ENCODE results near the gene RTRAF. TPM values are rescaled to one million over a fixed set of nuclear protein-coding genes. Genes with fewer than 3 reads are reported as not detected.

RTRAF gene
- total and polyA plus RNA-seq, 5 donors from 2014 or later: 134 to 241 (median 224) TPM

DNA sequence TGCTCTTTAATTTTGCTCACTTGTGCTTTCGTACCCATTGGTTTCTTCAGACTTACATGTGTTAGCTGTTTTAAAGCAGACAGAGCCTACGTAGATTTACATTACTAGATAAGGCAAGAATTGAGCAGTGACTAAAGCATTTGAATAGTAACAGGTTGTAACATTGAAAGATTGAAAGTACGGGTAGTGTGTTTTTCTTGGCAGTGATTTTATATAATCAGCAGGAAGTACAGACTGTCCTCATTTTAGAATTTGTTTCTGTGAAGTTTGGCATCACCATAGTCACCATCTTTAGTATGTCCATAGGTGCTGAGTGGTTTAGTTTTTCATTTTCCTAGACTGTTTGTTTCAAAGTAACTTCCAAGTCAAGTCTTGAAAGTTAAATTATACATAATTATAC, 14.0 kb downstream of the RTRAF start:
- Histone ChIP-seq H3K4me3 (ENCODE audit: low read depth, low read length) (no peak overlapping the region), H3K27ac (ENCODE audit: insufficient read depth, low read length, poor library complexity, severe bottlenecking) (no peak overlapping the region), H3K4me1 (ENCODE audit: control insufficient read depth, insufficient read depth, low read length, poor library complexity, severe bottlenecking) (no peaks in the 10 kb centered on the region), H3K27me3 (ENCODE audit: control insufficient read depth, insufficient read depth, low read length) (no peaks in the 10 kb centered on the region), H3K36me3 (ENCODE audit: control insufficient read depth, insufficient read depth, low read length) (peaks cover 97% of the 10 kb centered on the region), H3K9me3 (ENCODE audit: control insufficient read depth in 2 of 2, low read length in 2 of 2) (no peaks in the 10 kb centered on the region)
- Mint-ChIP-seq H3K36me3 (peaks cover 52% of the 10 kb centered on the region), H3K27ac (peak overlapping the region in 2 of 3 donors; percentile 5 to 21), H3K4me3 (no peak overlapping the region), H3K4me1 (peaks cover 5 to 14% (median 7%) of the 10 kb centered on the region in 4 donors), H3K27me3 (no peaks in the 10 kb centered on the region), H3K9me3 (no peaks in the 10 kb centered on the region)
- no peak for ATAC-seq (ENCODE audit: low read depth in 2 of 2)
- DNase-seq: no peak

GRCh38 chr14:52005625-52006024, 16.3 kb downstream of the RTRAF start:
- ATAC-seq (ENCODE audit: low read depth in 2 of 2): no peak
- Mint-ChIP-seq H3K4me3 (no peak overlapping the region), H3K9me3 (no peaks in the 10 kb centered on the region)

DNA sequence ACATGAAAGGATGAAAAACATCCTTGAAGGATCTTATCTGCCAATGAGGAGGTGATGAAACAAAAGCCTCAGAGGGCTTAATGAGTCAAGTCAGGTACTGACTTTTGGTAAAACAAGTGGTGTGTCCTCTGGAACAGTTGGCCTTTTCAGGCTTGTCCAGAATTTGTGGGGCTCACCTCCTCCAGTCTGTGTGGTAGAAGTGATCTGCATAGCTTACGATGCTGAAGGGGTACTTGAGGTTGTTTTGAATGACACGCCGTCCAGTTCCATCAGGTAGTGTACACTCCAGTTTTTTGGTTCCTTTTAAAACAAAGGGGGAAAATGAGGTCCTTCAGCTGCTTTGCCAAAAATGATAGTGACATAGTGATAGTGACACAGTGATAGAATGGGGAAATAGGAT, 17.0 kb downstream of the RTRAF start:
- peak overlapping the region in 2 of 3 donors; percentile 46 to 76 for H3K27ac Mint-ChIP-seq
- no peak for ATAC-seq (ENCODE audit: low read depth in 2 of 2)

More at GRCh38 chr14:52005625-52006024, 16.3 kb downstream of the RTRAF start:
- peak overlapping the region in 1 of 3 donors; percentile 25 for H3K27ac Mint-ChIP-seq
- H3K36me3 Mint-ChIP-seq: peaks cover 51% of the 10 kb centered on the region
- Histone ChIP-seq H3K9me3 (ENCODE audit: control insufficient read depth in 2 of 2, low read length in 2 of 2) (no peaks in the 10 kb centered on the region), H3K36me3 (ENCODE audit: control insufficient read depth, insufficient read depth, low read length) (peaks cover 95% of the 10 kb centered on the region), H3K4me3 (ENCODE audit: low read depth, low read length) (no peak overlapping the region), H3K27me3 (ENCODE audit: control insufficient read depth, insufficient read depth, low read length) (no peaks in the 10 kb centered on the region), H3K4me1 (ENCODE audit: control insufficient read depth, insufficient read depth, low read length, poor library complexity, severe bottlenecking) (no peaks in the 10 kb centered on the region), H3K27ac (ENCODE audit: insufficient read depth, low read length, poor library complexity, severe bottlenecking) (no peak overlapping the region)
- DNase-seq: no peak
- H3K27me3 Mint-ChIP-seq: no peaks in the 10 kb centered on the region
- H3K4me1 Mint-ChIP-seq: peaks cover 0 to 8% (median 6%) of the 10 kb centered on the region in 4 donors

DNA sequence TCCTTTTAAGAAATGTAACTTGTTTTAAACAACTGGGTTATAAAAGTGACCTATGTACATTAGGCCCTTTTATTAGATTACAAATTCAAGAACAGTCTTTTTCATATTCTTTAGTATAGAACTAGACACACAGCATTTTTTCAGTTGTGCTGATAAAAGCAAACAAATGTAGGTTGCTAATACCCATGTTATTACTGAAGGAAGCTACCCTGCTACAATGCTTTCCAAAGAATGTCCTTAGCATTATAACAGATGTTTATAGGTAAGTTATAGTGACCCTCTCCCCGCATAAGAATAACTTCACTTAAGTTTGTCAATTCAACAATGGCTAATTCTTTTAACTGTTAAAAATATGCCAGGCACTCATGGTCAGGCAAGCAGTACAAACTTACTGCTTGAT, 17.9 kb downstream of the RTRAF start:
- no peaks in the 10 kb centered on the region for H3K9me3 ChIP-seq (ENCODE audit: control insufficient read depth in 2 of 2, low read length in 2 of 2)
- Mint-ChIP-seq H3K27ac (peak overlapping the region in 1 of 3 donors; percentile 64), H3K36me3 (peaks cover 57% of the 10 kb centered on the region), H3K4me1 (peaks cover 0 to 8% (median 7%) of the 10 kb centered on the region in 4 donors), H3K27me3 (no peaks in the 10 kb centered on the region), H3K9me3 (no peaks in the 10 kb centered on the region), H3K4me3 (no peak overlapping the region)
- no peaks in the 10 kb centered on the region for H3K27me3 ChIP-seq (ENCODE audit: control insufficient read depth, insufficient read depth, low read length)
- no peak overlapping the region for H3K4me3 ChIP-seq (ENCODE audit: low read depth, low read length)
- H3K27ac ChIP-seq (ENCODE audit: insufficient read depth, low read length, poor library complexity, severe bottlenecking): no peak overlapping the region
- no peaks in the 10 kb centered on the region for H3K4me1 ChIP-seq (ENCODE audit: control insufficient read depth, insufficient read depth, low read length, poor library complexity, severe bottlenecking)
- H3K36me3 ChIP-seq (ENCODE audit: control insufficient read depth, insufficient read depth, low read length): peaks cover 91% of the 10 kb centered on the region
- DNase-seq: no peak
- ATAC-seq (ENCODE audit: low read depth in 2 of 2): no peak

More for the DNA sequence above, 17.0 kb downstream of the RTRAF start:
- H3K27ac ChIP-seq (ENCODE audit: insufficient read depth, low read length, poor library complexity, severe bottlenecking): no peak overlapping the region
- no peak overlapping the region for H3K4me3 ChIP-seq (ENCODE audit: low read depth, low read length)
- H3K36me3 ChIP-seq (ENCODE audit: control insufficient read depth, insufficient read depth, low read length): peaks cover 95% of the 10 kb centered on the region
- Mint-ChIP-seq H3K4me1 (peaks cover 0 to 8% (median 6%) of the 10 kb centered on the region in 4 donors), H3K9me3 (no peaks in the 10 kb centered on the region), H3K27me3 (no peaks in the 10 kb centered on the region), H3K4me3 (no peak overlapping the region), H3K36me3 (peaks cover 56% of the 10 kb centered on the region)
- no peaks in the 10 kb centered on the region for H3K9me3 ChIP-seq (ENCODE audit: control insufficient read depth in 2 of 2, low read length in 2 of 2)
- no peak for DNase-seq
- no peaks in the 10 kb centered on the region for H3K27me3 ChIP-seq (ENCODE audit: control insufficient read depth, insufficient read depth, low read length)
- H3K4me1 ChIP-seq (ENCODE audit: control insufficient read depth, insufficient read depth, low read length, poor library complexity, severe bottlenecking): no peaks in the 10 kb centered on the region

DNA sequence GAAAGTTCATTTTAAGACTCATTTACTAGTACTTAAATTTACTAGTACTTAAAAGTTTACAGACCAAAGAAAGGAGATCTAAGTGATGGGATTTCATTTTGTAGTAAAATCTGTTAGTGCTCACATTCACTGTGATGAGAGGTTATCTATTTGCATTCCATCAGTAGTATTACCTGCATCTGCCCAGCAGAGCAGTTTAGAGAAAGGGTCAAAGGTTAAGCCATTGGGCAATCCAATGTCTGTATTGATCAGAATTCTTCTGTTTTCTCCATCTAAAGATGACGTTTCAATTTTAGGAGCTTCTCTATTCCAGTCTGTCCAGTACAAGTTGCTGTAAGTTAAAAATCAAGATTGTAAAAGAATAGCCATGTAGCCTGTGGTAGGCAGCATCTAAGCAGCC, 18.3 kb downstream of the RTRAF start:
- H3K9me3 Mint-ChIP-seq: no peaks in the 10 kb centered on the region
- H3K36me3 ChIP-seq (ENCODE audit: control insufficient read depth, insufficient read depth, low read length): peaks cover 87% of the 10 kb centered on the region
- no peaks in the 10 kb centered on the region for H3K9me3 ChIP-seq (ENCODE audit: control insufficient read depth in 2 of 2, low read length in 2 of 2)
- H3K27me3 ChIP-seq (ENCODE audit: control insufficient read depth, insufficient read depth, low read length): no peaks in the 10 kb centered on the region
- H3K4me1 Mint-ChIP-seq: peaks cover 0 to 7% (median 6%) of the 10 kb centered on the region in 4 donors
- H3K27ac Mint-ChIP-seq: peak overlapping the region in 1 of 3 donors; percentile 64
- ATAC-seq (ENCODE audit: low read depth in 2 of 2): no peak
- no peak overlapping the region for H3K4me3 Mint-ChIP-seq
- DNase-seq: no peak
- H3K27ac ChIP-seq (ENCODE audit: insufficient read depth, low read length, poor library complexity, severe bottlenecking): no peak overlapping the region
- peaks cover 53% of the 10 kb centered on the region for H3K36me3 Mint-ChIP-seq
- no peak overlapping the region for H3K4me3 ChIP-seq (ENCODE audit: low read depth, low read length)
- no peaks in the 10 kb centered on the region for H3K27me3 Mint-ChIP-seq
- no peaks in the 10 kb centered on the region for H3K4me1 ChIP-seq (ENCODE audit: control insufficient read depth, insufficient read depth, low read length, poor library complexity, severe bottlenecking)

- Histone ChIP-seq H3K36me3 (ENCODE audit: control insufficient read depth, insufficient read depth, low read length) (peaks cover 82% of the 10 kb centered on the region), H3K27me3 (ENCODE audit: control insufficient read depth, insufficient read depth, low read length) (no peaks in the 10 kb centered on the region), H3K4me3 (ENCODE audit: low read depth, low read length) (no peak overlapping the region), H3K27ac (ENCODE audit: insufficient read depth, low read length, poor library complexity, severe bottlenecking) (no peak overlapping the region), H3K4me1 (ENCODE audit: control insufficient read depth, insufficient read depth, low read length, poor library complexity, severe bottlenecking) (no peaks in the 10 kb centered on the region), H3K9me3 (ENCODE audit: control insufficient read depth in 2 of 2, low read length in 2 of 2) (no peaks in the 10 kb centered on the region)
- Mint-ChIP-seq H3K36me3 (peaks cover 52% of the 10 kb centered on the region), H3K9me3 (no peaks in the 10 kb centered on the region), H3K4me1 (peaks cover 0 to 7% (median 6%) of the 10 kb centered on the region in 4 donors), H3K27me3 (no peaks in the 10 kb centered on the region), H3K4me3 (no peak overlapping the region), H3K27ac (peak overlapping the region in 1 of 3 donors; percentile 79)
- no peak for DNase-seq
- no peak for ATAC-seq (ENCODE audit: low read depth in 2 of 2)
Observed at GRCh38 chr14:52008136-52008535, 18.8 kb downstream of the RTRAF start.

- H3K27me3 Mint-ChIP-seq: peaks cover 9% of the 10 kb centered on the region
- Histone ChIP-seq H3K27me3 (ENCODE audit: control insufficient read depth, insufficient read depth, low read length) (no peaks in the 10 kb centered on the region), H3K4me1 (ENCODE audit: control insufficient read depth, insufficient read depth, low read length, poor library complexity, severe bottlenecking) (no peaks in the 10 kb centered on the region), H3K36me3 (ENCODE audit: control insufficient read depth, insufficient read depth, low read length) (peaks cover 61% of the 10 kb centered on the region), H3K9me3 (ENCODE audit: control insufficient read depth in 2 of 2, low read length in 2 of 2) (no peaks in the 10 kb centered on the region), H3K4me3 (ENCODE audit: low read depth, low read length) (no peak overlapping the region), H3K27ac (ENCODE audit: insufficient read depth, low read length, poor library complexity, severe bottlenecking) (no peak overlapping the region)
- no peak overlapping the region for H3K27ac Mint-ChIP-seq
- ATAC-seq (ENCODE audit: low read depth in 2 of 2) (no peak), DNase-seq (no peak)
- H3K4me3 Mint-ChIP-seq: no peak overlapping the region
- H3K9me3 Mint-ChIP-seq: no peaks in the 10 kb centered on the region
- peaks cover 47% of the 10 kb centered on the region for H3K36me3 Mint-ChIP-seq
- peaks cover 0 to 7% (median 5%) of the 10 kb centered on the region in 4 donors for H3K4me1 Mint-ChIP-seq
Observed at GRCh38 chr14:52010173-52010693, 20.9 kb downstream of the RTRAF start.

- Histone ChIP-seq H3K4me1 (ENCODE audit: control insufficient read depth, insufficient read depth, low read length, poor library complexity, severe bottlenecking) (no peaks in the 10 kb centered on the region), H3K27me3 (ENCODE audit: control insufficient read depth, insufficient read depth, low read length) (no peaks in the 10 kb centered on the region), H3K27ac (ENCODE audit: insufficient read depth, low read length, poor library complexity, severe bottlenecking) (no peak overlapping the region), H3K9me3 (ENCODE audit: control insufficient read depth in 2 of 2, low read length in 2 of 2) (no peaks in the 10 kb centered on the region), H3K36me3 (ENCODE audit: control insufficient read depth, insufficient read depth, low read length) (peaks cover 48% of the 10 kb centered on the region), H3K4me3 (ENCODE audit: low read depth, low read length) (no peak overlapping the region)
- DNase-seq (no peak), ATAC-seq (ENCODE audit: low read depth in 2 of 2) (no peak)
- no peak overlapping the region for H3K27ac Mint-ChIP-seq
- H3K36me3 Mint-ChIP-seq: peaks cover 36% of the 10 kb centered on the region
- H3K9me3 Mint-ChIP-seq: no peaks in the 10 kb centered on the region
- H3K4me3 Mint-ChIP-seq: no peak overlapping the region
- peaks cover 9% of the 10 kb centered on the region for H3K27me3 Mint-ChIP-seq
- peaks cover 0 to 3% (median under 1%) of the 10 kb centered on the region in 4 donors for H3K4me1 Mint-ChIP-seq
Observed at GRCh38 chr14:52011523-52011922, 22.2 kb downstream of the RTRAF start.
